Iris pigment epithelial cell (primary cell): Measurements from ENCODE around the gene ACAN.

ENCODE experiments used
- DNase-seq: peaks from one replicate; pipeline ENCODE4 v3.0.0-alpha.2; 2011; ENCODE audit warnings: low read depth

ACAN gene

DNA sequence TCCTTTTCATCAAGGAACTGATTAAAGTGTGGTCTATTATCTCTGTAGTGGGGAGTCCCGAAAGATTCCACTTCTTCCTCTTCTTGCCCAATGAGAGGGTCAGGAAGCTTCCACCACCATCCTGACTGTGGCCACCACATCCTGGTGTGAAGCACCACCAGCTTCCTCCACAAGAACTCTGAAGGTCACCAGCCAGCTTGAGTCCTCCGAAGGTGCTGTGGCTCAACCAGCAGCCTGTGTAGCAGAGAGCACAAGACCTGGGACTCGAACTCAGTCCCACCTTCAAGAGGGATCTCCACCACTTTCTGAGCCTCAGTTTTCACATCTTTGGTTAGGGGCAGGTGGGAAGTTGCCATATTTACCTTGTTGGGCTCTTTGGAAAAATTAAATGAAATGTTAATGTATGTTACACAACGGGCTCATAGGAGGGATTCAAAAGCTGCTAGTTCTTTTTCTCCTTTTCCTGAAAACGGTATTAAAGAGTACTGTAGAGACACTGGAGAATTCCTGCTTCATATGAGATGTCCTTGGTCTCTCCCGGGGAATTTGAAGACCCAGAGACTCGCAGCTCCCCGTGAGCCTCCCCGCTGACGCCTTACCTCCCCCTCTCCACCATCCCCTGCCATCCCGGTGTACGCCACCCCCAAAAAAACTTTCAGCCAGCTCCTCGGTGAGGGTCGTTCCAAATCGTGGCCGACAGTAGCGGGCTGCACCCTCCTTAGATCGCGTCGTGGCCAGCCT, 816 bp upstream of the ACAN start:
- no peak for DNase-seq

DNA sequence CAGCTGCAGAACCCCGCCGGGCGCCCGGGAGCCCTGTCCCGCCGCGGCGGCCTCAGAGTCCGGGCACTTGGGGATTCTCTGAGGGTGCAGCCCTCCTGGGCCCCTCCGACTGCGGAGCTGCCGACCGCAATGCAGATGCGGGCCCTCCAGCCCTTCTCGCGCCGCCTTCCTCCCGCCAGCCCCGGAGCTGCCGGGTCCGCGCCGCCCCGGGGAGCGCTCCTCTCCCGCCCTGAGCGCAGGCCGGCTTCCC, 320 bp upstream of the ACAN start:
- no peak for DNase-seq

DNA sequence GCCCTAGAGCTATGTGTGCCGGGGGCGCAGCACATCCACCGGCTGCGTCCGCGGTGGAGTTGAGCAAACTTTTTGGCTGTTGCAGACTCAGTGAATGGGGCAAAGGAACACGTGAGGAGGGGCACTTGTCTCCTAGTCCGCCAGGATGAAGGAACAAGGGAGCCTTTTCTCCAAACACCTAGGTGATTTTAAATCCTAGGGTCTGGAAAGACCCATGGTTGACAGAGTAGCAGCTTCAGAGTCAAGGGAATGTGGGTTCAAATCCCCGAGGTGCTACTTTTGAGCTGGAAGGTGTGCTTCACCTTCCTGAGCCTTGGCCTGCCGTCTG, 648 bp downstream of the ACAN start:
- DNase-seq: no peak

DNA sequence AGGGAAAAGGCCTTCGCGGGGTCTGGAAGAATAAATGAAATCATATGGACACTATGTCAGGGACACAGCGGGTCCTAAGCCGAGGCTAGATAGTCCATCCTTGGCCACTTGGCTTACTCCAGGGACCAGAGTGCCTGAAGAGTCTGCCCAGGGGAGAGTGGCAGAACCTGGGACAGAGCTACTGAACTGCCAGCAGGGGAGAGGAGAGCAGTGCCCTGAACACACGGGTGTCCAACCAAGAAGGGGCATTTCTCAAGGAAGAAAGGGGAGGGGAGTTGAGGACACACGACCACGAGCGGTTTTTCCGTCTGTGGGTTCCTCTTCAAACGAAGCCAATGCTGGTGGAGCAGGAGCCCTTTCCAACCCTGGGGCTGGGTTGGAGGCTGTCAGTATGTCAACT, 1.0 kb downstream of the ACAN start:
- no peak for DNase-seq

DNA sequence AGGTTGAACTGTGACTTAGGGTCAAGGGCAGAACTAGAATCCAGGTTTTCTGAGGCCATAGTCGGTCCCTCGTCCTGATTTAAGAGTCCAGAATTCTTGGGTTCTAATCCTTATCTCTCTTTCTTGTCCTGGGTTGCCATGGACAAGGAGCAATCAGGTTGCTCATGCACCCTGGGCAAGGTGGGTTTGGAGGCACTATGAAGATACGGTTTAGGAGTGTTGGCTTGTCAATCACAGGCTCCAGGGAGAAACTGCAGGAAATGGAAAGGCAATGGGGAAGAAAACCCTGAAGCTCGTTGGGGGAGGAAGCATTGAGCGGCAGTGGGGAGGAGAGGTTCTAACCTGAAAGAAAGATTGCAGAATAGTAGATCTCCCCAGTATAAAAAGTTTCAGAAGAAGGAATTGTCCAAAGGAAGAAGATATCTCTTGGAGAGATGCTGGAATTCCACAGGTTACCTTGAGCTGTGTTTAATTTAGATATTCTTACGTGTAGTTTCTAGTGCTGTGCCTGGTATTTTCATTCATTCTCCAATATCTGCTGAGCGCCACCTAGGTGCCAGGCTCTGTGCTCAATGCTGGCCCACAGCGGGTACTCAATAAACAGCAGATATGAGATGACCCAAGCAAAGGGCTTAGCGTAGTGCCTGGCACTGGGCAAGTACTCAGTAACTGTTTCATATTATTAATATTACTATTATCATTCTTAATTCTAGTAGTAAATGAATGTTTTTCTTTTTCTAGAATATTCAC, 2.0 kb downstream of the ACAN start:
- DNase-seq: no peak

DNA sequence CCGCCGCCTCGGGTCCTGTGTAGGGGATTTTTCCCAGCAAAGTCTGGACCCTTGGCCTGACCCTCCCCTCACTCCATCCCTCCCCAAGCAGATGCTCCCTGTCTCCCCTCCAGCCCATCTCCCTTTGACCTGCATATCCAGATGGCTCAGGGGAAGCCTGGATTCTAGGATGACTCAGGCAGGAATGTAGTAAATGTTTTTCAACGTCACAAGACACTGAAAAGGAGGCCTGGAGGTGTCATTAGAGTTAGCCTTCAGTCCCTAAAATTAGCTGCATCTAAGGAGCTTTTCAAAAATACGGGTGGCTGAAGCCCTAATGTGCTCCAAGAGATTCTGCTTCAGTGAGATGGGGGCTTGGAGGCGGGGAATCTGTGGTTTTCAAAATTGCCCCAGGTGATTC, 7.2 kb downstream of the ACAN start:
- DNase-seq: peak; percentile 26

DNA sequence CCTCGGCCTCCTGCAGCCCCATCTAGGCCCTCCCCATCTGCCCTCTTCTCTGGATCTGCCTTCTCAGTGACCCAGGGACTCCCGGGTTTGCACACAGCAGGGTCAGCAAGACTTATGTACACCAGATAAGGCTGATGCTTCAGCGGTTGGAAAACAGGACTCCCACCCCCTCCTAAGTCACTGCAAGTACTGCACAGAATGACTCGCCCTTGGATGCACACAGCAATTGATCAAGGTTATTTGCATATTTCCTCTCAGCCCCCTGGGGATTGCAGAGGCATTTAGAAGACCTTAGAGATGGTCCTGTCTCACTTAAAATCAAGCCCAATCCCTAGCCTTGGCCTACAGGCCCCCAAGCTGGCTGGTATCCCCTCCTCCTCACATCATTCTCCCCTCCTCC, 8.9 kb downstream of the ACAN start:
- DNase-seq: no peak

DNA sequence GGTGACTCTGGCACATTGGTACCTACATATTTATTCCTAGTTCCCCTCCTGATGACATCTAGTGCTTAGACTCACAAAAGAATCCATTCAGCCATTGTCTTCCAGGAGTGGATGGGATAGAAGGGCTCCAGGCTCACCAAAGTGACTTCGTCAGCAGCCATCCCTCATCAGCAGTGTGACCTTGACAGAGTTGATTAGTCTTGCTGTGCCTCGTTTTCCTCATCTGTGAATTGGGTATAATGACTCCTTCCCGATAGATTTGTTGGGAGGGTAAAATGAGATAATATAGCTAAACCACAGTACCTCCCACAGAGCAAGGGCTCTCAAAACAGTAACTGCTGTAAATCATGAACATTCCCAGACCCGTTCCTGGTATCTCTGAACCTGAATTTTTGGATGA, 10.7 kb downstream of the ACAN start:
- DNase-seq: no peak

DNA sequence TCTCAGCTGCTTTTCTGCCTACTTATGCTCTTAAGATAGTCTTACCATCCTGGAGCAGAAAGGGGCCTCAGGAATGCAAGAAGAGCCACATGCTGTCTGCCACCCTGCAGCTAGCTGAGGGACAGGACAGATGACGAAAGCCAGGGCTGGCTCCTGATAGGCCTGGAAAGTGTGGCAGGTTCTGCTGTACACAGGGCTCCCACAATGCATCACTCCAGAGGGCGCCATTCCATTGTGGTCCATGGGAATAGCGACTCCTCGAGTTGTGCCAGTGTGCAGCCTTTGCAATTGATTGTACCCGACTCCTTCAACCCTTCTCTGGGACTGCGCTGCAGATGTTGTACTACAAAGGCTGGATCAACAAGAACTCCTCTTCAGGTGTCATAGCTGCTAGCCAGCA, 11.2 kb downstream of the ACAN start:
- no peak for DNase-seq

DNA sequence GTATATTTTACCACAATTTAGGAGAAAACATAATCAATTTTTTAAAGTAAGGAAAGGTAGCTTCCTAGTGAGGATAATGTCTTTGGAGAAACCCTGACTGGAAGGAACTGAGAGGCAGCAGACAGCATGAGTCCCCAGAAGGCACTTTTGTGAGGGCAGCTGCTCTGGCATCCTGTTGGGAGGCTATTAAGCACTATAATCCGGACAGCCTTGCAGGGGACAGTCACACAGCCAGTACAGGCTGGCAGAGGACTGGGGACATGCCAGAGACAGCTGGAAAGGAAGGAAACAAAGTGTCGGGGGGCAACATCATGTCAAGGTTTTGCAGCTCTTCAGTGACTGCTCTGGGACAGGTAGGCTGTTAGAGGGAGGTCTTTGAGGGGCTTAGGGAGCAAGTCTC, 15.7 kb downstream of the ACAN start:
- DNase-seq: no peak

DNA sequence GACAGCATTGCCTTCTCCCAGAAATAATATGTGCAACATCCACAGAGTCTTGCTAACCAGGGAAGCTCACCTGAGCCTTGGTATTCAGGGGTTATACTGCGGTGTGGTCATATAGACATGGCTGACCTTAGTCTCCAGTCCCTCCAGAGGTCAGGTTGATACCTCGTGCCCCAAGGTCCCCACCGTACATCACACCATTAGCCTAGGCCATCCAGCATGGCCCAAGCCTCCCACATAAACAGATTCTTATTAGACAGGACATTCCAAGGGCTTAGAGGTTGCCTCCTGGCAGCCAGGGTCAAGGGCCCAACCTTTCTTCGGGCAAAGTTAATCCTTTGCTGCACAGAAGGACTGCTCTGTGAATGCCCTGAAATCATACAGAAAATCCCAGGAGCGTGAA, 18.8 kb downstream of the ACAN start:
- no peak for DNase-seq

DNA sequence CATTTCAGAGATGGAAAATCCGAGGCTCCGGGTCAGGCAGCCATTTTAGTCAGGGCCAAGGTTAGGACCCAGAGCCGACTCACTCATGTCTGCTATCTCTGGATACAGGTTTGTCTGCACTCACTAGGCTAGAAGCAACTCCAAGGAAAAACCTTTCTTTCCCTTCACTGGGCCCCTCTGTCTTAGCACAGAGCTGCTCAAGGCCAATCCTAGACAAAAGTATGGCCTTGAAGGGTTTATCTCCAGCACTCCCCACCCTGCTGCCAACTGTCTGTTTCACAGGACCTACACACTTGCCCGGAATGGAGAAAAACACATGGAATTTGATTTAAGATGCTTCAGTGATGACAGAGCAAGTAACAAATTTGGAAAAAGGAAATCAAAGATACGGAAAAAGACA, 25.6 kb downstream of the ACAN start:
- DNase-seq: no peak

DNA sequence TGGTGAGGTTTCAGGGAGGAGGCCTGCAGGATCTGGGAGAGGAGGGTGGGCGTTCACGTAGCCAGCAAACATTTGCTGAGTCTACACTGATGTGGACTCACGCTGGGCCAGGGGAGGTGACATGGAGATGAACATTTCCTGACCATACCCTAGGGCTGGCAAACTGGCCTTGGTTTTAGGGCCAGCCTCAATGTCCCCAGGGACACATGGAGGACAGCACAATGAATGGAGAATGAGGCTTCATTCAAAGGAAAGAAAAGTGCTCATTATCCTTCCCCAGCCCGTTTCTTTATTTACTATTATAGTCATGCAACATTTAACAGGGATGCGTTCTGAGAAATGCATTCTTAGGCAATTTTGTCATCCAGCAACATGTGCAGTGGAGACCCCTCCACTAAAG, 26.8 kb downstream of the ACAN start:
- DNase-seq: no peak

DNA sequence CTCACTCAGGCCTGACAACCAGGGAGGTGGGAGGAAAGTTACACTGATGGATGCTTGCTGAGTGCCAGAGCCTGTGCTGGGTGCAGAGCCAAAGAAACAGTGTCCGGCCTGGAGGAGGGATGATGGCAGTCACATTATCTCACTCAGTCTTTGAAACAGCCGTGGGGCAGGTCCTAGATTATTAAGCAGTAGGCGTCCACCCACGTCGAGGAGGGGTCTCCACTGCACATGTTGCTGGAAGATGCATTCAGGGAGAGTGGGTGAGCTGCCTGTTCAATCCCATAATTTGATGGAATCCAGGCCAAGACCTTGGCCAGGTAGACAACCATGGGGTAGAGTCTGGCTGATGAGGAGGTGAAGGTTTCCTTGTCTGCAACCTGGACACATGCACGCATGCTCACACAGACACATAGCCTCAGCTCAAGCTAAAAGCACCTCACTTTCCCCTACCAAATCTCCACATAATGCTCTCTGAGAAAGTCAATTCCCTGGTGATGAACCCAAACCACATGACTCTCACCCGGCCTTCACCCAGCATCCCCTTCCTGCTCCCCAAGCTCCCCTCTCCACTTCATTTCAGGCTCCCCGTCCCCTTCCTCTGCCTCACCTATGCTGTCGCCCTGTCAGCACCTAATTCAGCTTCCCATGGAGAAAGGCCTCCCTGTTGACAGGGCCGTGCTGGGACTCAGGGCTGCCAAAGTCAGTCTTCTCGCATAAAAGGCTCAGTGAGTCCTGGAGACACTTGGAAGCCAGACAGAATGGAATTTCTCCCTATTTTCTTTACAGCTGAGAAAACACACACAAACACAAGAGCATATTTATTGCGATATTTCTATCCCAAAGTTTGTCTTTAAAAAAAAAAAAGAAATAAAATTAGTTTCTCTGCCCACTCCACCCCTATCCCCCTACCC, 29.8 kb downstream of the ACAN start:
- no peak for DNase-seq

DNA sequence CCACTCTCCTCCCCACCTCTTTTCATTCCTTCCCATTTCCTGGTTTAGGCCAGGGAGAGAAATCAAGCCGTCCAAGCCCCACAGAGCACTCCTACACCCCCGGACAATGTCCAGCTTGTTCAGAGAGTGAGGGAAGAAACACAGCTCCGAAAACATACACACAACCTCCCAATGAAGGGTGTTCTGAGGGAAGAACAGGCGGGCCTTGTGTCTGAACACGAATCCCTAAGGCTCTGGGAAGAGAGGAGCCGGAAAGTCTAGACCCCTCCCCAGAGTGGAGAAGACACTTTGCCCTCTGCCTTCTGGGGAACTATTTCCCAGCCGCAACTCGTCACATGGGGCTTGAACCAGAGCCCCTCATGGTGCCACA, 30.5 kb downstream of the ACAN start:
- no peak for DNase-seq

DNA sequence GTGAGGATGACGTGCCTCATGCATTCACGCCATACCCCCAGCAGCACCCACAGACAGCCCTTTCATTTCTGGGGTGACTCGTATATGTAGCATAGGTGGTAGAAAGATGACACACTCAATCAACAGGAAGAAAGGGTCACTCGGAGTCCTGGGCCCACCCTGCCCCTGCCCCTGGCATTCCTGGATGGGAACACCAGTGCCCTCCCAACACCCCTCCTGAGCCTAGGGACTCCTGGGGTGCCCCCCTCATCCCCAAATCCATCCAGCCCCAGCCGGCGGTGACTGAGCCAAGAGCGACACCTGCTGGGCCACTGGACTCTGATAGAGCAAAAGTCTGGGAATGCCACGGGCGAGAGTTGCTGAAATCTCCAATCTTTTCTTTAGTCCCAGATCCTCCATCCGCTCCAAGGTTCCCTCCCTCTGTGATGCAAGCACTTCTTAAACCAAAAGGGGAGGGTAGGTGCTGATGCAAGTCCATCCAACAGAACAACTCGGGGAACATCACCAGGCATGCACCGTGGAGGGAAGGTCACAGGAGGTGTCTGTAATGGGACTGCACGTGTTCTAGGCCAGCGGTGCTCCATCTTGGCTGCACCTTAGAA, 31.1 kb downstream of the ACAN start:
- peak; percentile 21 for DNase-seq

DNA sequence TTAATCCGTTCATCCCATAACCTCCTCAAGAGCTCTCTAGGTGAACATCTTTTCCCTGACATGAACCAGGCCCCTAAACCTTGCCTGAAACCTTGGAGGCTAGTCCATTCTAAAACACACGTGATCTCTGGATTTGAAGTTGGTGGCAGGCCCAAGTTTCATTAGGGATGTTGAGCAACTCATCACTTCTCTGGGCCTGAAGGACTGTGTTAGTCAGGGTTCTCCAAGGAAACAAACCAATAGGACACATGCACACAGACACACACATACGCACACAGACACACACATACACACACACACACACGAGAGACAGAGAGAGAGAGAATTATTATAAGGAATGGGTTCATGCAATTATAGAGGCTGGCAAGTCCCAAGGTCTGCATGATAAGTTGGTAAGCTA, 31.9 kb downstream of the ACAN start:
- DNase-seq: peak; percentile 9

DNA sequence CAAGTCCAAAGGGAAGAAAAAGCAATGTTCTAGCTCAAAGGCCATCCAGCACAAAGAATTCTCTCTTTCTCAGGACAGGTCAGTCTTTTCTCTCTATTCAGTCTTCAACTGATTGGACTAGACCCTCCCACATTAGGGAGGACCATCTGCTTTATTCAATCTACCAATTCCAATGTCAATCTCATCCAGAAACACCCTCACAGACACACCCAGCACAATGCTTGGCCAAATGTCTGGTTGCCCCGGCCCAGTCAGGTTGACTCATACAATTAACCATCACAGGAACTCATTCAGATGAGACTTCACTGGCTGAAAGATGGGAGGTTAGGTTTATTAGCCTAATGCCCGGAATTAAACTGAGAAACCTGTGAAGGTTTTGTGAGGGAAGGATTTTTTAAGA, 32.4 kb downstream of the ACAN start:
- peak; percentile 17 for DNase-seq

DNA sequence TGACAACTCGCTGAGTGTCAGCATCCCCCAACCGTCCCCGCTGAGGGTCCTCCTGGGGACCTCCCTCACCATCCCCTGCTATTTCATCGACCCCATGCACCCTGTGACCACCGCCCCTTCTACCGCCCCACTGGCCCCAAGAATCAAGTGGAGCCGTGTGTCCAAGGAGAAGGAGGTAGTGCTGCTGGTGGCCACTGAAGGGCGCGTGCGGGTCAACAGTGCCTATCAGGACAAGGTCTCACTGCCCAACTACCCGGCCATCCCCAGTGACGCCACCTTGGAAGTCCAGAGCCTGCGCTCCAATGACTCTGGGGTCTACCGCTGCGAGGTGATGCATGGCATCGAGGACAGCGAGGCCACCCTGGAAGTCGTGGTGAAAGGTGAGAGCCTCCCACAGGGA, 35.4 kb downstream of the ACAN start:
- no peak for DNase-seq

DNA sequence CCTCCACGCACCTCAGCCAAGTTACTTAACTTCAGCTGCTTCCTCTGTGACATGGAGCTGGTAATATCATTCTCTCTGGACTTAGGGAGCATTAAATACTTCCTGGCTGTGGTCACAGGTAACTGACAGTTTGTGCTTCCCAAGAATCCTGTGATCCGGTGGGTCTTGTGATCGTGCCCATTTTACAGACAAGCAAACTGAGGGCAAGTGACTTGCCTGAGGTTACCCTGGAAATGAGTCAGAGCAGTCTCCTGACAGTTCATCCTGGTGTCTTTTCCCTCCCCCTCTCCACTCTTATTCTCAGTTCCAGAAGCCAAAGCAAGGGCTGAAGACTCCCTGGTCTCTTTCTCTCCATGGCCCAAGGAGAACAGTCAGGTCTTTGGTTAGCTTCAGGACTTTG, 35.9 kb downstream of the ACAN start:
- no peak for DNase-seq

DNA sequence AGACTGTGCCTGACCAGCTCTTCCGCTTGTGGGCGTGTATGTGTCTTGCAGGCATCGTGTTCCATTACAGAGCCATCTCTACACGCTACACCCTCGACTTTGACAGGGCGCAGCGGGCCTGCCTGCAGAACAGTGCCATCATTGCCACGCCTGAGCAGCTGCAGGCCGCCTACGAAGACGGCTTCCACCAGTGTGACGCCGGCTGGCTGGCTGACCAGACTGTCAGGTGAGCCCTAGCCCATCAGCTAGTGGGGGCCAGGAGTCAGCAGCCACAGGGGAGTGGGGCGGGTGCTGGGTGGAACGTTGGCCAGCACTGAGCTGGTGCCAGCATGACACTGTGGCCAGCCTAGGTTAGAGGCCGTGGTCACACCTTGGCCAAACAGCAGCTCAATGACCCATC, 36.7 kb downstream of the ACAN start:
- DNase-seq: no peak

DNA sequence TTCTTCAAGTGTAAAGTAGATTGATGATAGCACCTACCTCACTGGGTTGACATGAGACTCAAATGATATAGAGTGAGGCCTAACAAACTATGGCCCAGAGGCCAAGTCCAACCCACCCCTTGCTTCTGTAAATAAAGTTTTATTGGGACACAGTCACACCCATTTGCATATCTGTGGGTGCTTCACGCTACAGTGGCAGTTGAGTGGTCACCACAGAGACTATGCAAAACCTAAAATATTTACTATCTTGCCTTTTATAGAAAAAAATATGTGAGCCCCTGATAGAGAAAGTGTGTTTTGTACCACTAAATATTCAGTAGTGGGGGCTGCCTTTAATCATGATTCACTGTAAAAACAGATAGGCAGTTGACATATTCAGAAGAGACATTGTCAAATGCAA, 38.0 kb downstream of the ACAN start:
- DNase-seq: no peak

DNA sequence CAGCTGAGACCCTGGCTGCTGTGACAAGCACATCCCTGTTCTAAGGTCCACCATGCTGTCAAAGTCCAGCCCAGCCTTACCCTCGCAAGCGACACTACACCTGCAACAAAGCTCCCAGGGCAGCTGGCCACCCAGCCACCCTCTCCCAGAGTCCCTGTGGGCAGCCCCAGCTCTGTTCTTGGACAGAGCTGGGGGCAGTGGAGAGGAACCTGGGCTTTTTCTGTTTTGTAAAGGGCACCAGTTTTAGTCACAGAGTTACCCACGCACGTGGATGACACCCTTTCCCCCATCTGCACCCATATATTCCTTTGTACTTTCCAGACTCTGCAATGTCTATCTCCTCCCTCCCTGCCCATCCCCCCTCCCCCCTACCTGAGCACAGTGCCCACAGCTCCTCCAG, 38.9 kb downstream of the ACAN start:
- no peak for DNase-seq
